SK-N-SH treated with all-trans-retinoic acid at 6 μM for 48 hours (cell line): ENCODE measurements around the gene ZDHHC11B.

Source experiments
- ESRRG ChIP-seq: fragments of 250-450 bp; sonication (Bioruptor Pico); IDR thresholded peaks from 2 replicates; pipeline ENCODE4 v1.6.1; 2021; ENCODE audit warnings: mild to moderate bottlenecking
- PPARA ChIP-seq: fragments of 250-450 bp; sonication (Bioruptor Pico); IDR thresholded peaks from 2 replicates; pipeline ENCODE4 v1.5.0; 2020; ENCODE audit warnings: mild to moderate bottlenecking, borderline replicate concordance
- RARB ChIP-seq: fragments of 250-450 bp; sonication (Bioruptor Pico); IDR thresholded peaks from 2 replicates; pipeline ENCODE4 v1.8.0; 2021; ENCODE audit warnings: mild to moderate bottlenecking, moderate library complexity
- TOX ChIP-seq: fragments of 250-450 bp; sonication (Bioruptor Pico); IDR thresholded peaks from 2 replicates; pipeline ENCODE4 v1.8.0; 2021; ENCODE audit warnings: mild to moderate bottlenecking, moderate library complexity, borderline replicate concordance
- ZFP3 ChIP-seq: fragments of 250-450 bp; sonication (Bioruptor Pico); IDR thresholded peaks from 2 replicates; pipeline ENCODE4 v1.5.0; 2020; ENCODE audit warnings: mild to moderate bottlenecking, moderate library complexity
- ZFP30 ChIP-seq: fragments of 450-650 bp; formaldehyde crosslinking; IDR thresholded peaks from 2 replicates; pipeline ENCODE4 v1.5.0; 2022; ENCODE audit warnings: mild to moderate bottlenecking, moderate library complexity
- ZNF565 ChIP-seq: fragments of 450-650 bp; formaldehyde crosslinking; conservative IDR thresholded peaks from 2 replicates; pipeline ENCODE4 v1.5.0; 2020; ENCODE audit warnings: low read depth, mild to moderate bottlenecking, moderate library complexity
- ZNF8 ChIP-seq: fragments of 450-650 bp; formaldehyde crosslinking; IDR thresholded peaks from 2 replicates; pipeline ENCODE4 v1.5.0; 2020; ENCODE audit warnings: mild to moderate bottlenecking, moderate library complexity
- TF ChIP-seq, protein P1 (sequence below): fragments of 250-450 bp; sonication (Bioruptor Pico); IDR thresholded peaks from 2 replicates; pipeline ENCODE4 v1.5.1; 2021; ENCODE audit warnings: mild to moderate bottlenecking, moderate library complexity
- TF ChIP-seq, protein P2 (sequence below): fragments of 250-450 bp; sonication (Bioruptor Pico); IDR thresholded peaks from 2 replicates; pipeline ENCODE4 v1.8.0; 2020; ENCODE audit warnings: mild to moderate bottlenecking, moderate library complexity, borderline replicate concordance
- TF ChIP-seq, protein P3 (sequence below): fragments of 250-450 bp; sonication (Bioruptor Pico); IDR thresholded peaks from 2 replicates; pipeline ENCODE4 v1.5.0; 2020; ENCODE audit warnings: mild to moderate bottlenecking, moderate library complexity
- TF ChIP-seq, protein P4 (sequence below): fragments of 250-450 bp; sonication (Bioruptor Pico); IDR thresholded peaks from 2 replicates; pipeline ENCODE4 v1.5.1; 2020; ENCODE audit warnings: low read depth, mild to moderate bottlenecking, moderate library complexity

DNA sequence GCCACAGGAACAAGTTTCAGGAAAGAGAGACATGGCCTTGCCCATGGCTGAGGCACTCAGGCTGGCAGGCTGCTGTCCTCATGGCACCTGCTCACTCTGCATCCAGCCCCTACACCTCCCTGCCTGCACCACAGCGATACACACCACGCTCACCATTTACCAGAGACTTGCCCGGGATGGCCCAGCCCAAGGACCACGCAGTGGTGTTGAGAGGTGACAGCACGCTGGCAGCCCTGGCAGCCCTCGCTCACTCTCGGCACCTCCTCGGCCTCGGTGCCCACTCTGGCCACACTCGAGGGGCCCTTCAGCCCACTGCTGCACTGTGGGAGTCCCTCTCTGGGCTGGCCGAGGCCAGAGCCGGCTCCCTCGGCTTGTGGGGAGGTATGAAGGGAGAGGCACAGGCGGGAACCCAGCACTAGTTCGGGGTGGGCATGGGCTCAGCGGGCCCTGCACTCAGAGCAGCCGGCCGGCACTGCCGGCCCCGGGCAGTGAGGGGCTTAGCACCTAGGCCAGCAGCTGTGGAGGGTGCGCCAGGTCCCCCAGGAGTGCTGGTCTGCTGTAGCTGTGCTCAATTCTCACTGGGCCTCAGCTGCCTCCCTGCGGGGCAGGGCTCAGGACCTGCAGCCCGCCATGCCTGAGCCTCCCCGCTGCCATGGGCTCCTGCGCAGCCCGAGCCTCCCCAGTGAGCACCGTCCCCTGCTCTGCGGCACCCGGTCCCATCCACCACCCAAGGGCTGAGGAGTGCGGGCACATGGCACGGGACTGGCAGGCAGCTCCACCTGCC, 20.3 kb downstream of the ZDHHC11B start:
- TF ChIP-seq, protein P1, sequence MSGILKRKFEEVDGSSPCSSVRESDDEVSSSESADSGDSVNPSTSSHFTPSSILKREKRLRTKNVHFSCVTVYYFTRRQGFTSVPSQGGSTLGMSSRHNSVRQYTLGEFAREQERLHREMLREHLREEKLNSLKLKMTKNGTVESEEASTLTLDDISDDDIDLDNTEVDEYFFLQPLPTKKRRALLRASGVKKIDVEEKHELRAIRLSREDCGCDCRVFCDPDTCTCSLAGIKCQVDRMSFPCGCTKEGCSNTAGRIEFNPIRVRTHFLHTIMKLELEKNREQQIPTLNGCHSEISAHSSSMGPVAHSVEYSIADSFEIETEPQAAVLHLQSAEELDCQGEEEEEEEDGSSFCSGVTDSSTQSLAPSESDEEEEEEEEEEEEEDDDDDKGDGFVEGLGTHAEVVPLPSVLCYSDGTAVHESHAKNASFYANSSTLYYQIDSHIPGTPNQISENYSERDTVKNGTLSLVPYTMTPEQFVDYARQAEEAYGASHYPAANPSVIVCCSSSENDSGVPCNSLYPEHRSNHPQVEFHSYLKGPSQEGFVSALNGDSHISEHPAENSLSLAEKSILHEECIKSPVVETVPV (CRISPR knock-in tag), result no peak
- TF ChIP-seq, protein P2, sequence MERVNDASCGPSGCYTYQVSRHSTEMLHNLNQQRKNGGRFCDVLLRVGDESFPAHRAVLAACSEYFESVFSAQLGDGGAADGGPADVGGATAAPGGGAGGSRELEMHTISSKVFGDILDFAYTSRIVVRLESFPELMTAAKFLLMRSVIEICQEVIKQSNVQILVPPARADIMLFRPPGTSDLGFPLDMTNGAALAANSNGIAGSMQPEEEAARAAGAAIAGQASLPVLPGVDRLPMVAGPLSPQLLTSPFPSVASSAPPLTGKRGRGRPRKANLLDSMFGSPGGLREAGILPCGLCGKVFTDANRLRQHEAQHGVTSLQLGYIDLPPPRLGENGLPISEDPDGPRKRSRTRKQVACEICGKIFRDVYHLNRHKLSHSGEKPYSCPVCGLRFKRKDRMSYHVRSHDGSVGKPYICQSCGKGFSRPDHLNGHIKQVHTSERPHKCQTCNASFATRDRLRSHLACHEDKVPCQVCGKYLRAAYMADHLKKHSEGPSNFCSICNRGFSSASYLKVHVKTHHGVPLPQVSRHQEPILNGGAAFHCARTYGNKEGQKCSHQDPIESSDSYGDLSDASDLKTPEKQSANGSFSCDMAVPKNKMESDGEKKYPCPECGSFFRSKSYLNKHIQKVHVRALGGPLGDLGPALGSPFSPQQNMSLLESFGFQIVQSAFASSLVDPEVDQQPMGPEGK (CRISPR knock-in tag), result no peak
- TF ChIP-seq ZNF8 (no peak), TOX (CRISPR knock-in tag) (no peak), ZFP3 (no peak), RARB (CRISPR knock-in tag) (no peak), ZNF565 (CRISPR knock-in tag) (no peak), PPARA (CRISPR knock-in tag) (no peak), ESRRG (CRISPR knock-in tag) (no peak), ZFP30 (CRISPR knock-in tag) (no peak)
- TF ChIP-seq, protein P3, sequence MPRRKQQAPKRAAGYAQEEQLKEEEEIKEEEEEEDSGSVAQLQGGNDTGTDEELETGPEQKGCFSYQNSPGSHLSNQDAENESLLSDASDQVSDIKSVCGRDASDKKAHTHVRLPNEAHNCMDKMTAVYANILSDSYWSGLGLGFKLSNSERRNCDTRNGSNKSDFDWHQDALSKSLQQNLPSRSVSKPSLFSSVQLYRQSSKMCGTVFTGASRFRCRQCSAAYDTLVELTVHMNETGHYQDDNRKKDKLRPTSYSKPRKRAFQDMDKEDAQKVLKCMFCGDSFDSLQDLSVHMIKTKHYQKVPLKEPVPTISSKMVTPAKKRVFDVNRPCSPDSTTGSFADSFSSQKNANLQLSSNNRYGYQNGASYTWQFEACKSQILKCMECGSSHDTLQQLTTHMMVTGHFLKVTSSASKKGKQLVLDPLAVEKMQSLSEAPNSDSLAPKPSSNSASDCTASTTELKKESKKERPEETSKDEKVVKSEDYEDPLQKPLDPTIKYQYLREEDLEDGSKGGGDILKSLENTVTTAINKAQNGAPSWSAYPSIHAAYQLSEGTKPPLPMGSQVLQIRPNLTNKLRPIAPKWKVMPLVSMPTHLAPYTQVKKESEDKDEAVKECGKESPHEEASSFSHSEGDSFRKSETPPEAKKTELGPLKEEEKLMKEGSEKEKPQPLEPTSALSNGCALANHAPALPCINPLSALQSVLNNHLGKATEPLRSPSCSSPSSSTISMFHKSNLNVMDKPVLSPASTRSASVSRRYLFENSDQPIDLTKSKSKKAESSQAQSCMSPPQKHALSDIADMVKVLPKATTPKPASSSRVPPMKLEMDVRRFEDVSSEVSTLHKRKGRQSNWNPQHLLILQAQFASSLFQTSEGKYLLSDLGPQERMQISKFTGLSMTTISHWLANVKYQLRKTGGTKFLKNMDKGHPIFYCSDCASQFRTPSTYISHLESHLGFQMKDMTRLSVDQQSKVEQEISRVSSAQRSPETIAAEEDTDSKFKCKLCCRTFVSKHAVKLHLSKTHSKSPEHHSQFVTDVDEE (CRISPR knock-in tag), result no peak
- TF ChIP-seq, protein P4, sequence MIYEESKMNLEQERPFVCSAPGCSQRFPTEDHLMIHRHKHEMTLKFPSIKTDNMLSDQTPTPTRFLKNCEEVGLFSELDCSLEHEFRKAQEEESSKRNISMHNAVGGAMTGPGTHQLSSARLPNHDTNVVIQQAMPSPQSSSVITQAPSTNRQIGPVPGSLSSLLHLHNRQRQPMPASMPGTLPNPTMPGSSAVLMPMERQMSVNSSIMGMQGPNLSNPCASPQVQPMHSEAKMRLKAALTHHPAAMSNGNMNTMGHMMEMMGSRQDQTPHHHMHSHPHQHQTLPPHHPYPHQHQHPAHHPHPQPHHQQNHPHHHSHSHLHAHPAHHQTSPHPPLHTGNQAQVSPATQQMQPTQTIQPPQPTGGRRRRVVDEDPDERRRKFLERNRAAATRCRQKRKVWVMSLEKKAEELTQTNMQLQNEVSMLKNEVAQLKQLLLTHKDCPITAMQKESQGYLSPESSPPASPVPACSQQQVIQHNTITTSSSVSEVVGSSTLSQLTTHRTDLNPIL (CRISPR knock-in tag), result no peak
